Adipose tissue (tissue), 3 donors: ENCODE results near the gene RPS6KL1. TPM values are rescaled to one million over a fixed set of nuclear protein-coding genes. Genes with fewer than 3 reads are reported as not detected.
"Not testable (repeated sequence)": the region's sequence is repeated elsewhere in the genome, so short reads cannot be mapped to it uniquely, and the experiment has no call there.

Experiments
- H3K27ac ChIP-seq: one replicate; pipeline ENCODE4 v1.5.1; 2013; ENCODE audit warnings: low read depth, low read length
- WGBS, 3 donors: extraction: QIAGEN DNeasy Blood & Tissue Kit; methylation state at CpG; one replicate each; pipeline ENCODE4 v1.1.7; 2013; 5-methylcytosine and 5-hydroxymethylcytosine counted together
- polyA plus RNA-seq, 3 donors: library from polyadenylated mRNA; stranded (reverse); fragments of 200-250 nt; gene quantifications; one replicate each; pipeline ENCODE4 v1.2.3, GENCODE V29; 2013
- donor health status: healthy with polysubstance abuse.
- donor health status: Bipolar disorder and iron deficiency.
- donor health status: healthy.

The RPS6KL1 gene
- polyA plus RNA-seq, 3 donors = 4.4 to 6.5 (median 4.5) TPM

GRCh38 chr14:74940956-74941565 lies 18.0 kb upstream of the RPS6KL1 start:
- peak overlapping the region; percentile 15 for H3K27ac ChIP-seq
- WGBS, 3 donors = 77 to 81% (median 78%) methylated on average over 18 of the region's 18 CpGs

GRCh38 chr14:74938531-74939495 lies 15.8 kb upstream of the RPS6KL1 start:
- peak overlapping the region; percentile 56 for H3K27ac ChIP-seq
- 77 to 92% (median 91%) methylated on average over 10 of the region's 10 CpGs for WGBS, 3 donors

GRCh38 chr14:74937171-74937570 lies 14.1 kb upstream of the RPS6KL1 start:
- H3K27ac ChIP-seq = no peak overlapping the region
- WGBS, 3 donors = 89 to 90% (median 89%) methylated on average over 2 of the region's 2 CpGs

- no peak overlapping the region for H3K27ac ChIP-seq
- 87 to 95% (median 94%) methylated on average over 8 of the region's 8 CpGs for WGBS, 3 donors
Measured at GRCh38 chr14:74936731-74937130, 13.7 kb upstream of the RPS6KL1 start.

GRCh38 chr14:74936151-74936550 lies 13.1 kb upstream of the RPS6KL1 start:
- H3K27ac ChIP-seq = no peak overlapping the region
- WGBS, 3 donors = 93 to 98% (median 94%) methylated on average over 11 of the region's 11 CpGs

- 77 to 87% (median 85%) methylated on average over 9 of the region's 9 CpGs for WGBS, 3 donors
- H3K27ac ChIP-seq = no peak overlapping the region
Measured at GRCh38 chr14:74935360-74935680, 12.3 kb upstream of the RPS6KL1 start.

GRCh38 chr14:74934476-74935359 lies 11.7 kb upstream of the RPS6KL1 start:
- 64 to 71% (median 70%) methylated on average over 26 of the region's 26 CpGs for WGBS, 3 donors
- H3K27ac ChIP-seq = no peak overlapping the region

- H3K27ac ChIP-seq = no peak overlapping the region
- 41 to 48% (median 46%) methylated on average over 4 of the region's 4 CpGs for WGBS, 3 donors
Measured at GRCh38 chr14:74934041-74934440, 11.0 kb upstream of the RPS6KL1 start.

- WGBS, 3 donors = 63 to 77% (median 68%) methylated on average over 4 of the region's 4 CpGs
Measured at GRCh38 chr14:74932936-74933335, 9.9 kb upstream of the RPS6KL1 start.

GRCh38 chr14:74932401-74932901 lies 9.4 kb upstream of the RPS6KL1 start:
- 5 to 22% (median 14%) methylated on average over 6 of the region's 6 CpGs for whole genome bisulfite sequencing, 3 donors
- H3K27ac ChIP-seq = no peak overlapping the region

More at GRCh38 chr14:74932936-74933335, 9.9 kb upstream of the RPS6KL1 start:
- not testable (repeated sequence) for H3K27ac ChIP-seq

GRCh38 chr14:74931744-74932143 lies 8.7 kb upstream of the RPS6KL1 start:
- not testable (repeated sequence) for H3K27ac ChIP-seq
- WGBS, 3 donors = 86 to 90% (median 88%) methylated on average over 9 of the region's 9 CpGs

GRCh38 chr14:74929242-74929641 lies 6.2 kb upstream of the RPS6KL1 start:
- 59 to 78% (median 62%) methylated on average over 6 of the region's 6 CpGs for WGBS, 3 donors
- H3K27ac ChIP-seq = no peak overlapping the region

GRCh38 chr14:74927225-74927624 lies 4.2 kb upstream of the RPS6KL1 start:
- 37 to 87% (median 86%) methylated on average over 6 of the region's 6 CpGs for WGBS, 3 donors
- H3K27ac ChIP-seq = no peak overlapping the region

GRCh38 chr14:74924061-74924460 lies 1.0 kb upstream of the RPS6KL1 start:
- no peak overlapping the region for H3K27ac ChIP-seq
- 85 to 90% (median 88%) methylated on average over 11 of the region's 11 CpGs for WGBS, 3 donors

GRCh38 chr14:74921987-74922751 lies 891 bp downstream of the RPS6KL1 start:
- WGBS, 3 donors = 69 to 85% (median 83%) methylated on average over 19 of the region's 19 CpGs

GRCh38 chr14:74921053-74921620 lies 1.9 kb downstream of the RPS6KL1 start:
- 89 to 94% (median 91%) methylated on average over 19 of the region's 19 CpGs for WGBS, 3 donors
- H3K27ac ChIP-seq = no peak overlapping the region

More at GRCh38 chr14:74921987-74922751, 891 bp downstream of the RPS6KL1 start:
- no peak overlapping the region for H3K27ac ChIP-seq

- WGBS, 3 donors = 89 to 94% (median 94%) methylated on average over 4 of the region's 4 CpGs
- no peak overlapping the region for H3K27ac ChIP-seq
Measured at GRCh38 chr14:74920281-74920680, 2.8 kb downstream of the RPS6KL1 start.
